Stimulated activated naive CD8-positive, alpha-beta T cell treated with anti-CD3 and anti-CD28 coated beads, Interleukin-15, Interleukin-2, amounts not matched to agents 100 ng/mL and 50 ng/mL, for 24 hours (primary cell): ENCODE data around the gene ATP6V0A4.
"Not testable (repeated sequence)": the region's sequence is repeated elsewhere in the genome, so short reads cannot be mapped to it uniquely, and the experiment has no call there.

Experiments used
- H3K27ac Mint-ChIP-seq: one replicate; pipeline ENCODE4 v1.8.0; 2021; ENCODE audit warnings: mild to moderate bottlenecking, mixed read lengths
- H3K27me3 Mint-ChIP-seq: one replicate; pipeline ENCODE4 v1.8.0; 2021; ENCODE audit warnings: mixed read lengths
- H3K36me3 Mint-ChIP-seq: one replicate; pipeline ENCODE4 v1.8.0; 2021; ENCODE audit warnings: low read depth, mixed read lengths
- H3K4me1 Mint-ChIP-seq: one replicate; pipeline ENCODE4 v1.8.0; 2021; ENCODE audit warnings: low read depth, mixed read lengths
- H3K4me3 Mint-ChIP-seq: one replicate; pipeline ENCODE4 v1.8.0; 2021; ENCODE audit warnings: mild to moderate bottlenecking, mixed read lengths
- H3K9me3 Mint-ChIP-seq: one replicate; pipeline ENCODE4 v1.8.0; 2021; ENCODE audit warnings: mixed read lengths

The ATP6V0A4 gene

DNA sequence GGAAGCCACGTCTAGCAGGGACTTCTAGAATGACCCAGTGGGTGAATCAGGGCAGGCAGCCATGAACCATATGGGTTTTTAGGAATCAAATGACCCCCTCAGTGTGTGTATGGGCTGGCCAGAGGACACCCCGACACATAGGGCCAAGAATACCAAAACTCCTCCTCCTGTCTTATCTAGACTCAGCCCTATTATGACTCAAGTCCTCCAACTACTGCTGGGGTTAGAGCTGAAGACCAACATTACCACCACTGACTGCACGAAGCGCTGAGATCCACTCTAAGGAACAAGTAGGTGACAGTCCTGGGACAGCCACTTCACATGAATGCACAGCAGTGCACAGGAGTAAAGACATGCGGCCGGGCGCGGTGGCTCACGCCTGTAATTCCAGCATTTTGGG, 85.3 kb downstream of the ATP6V0A4 start:
- H3K4me3 Mint-ChIP-seq: no peak overlapping the region

DNA sequence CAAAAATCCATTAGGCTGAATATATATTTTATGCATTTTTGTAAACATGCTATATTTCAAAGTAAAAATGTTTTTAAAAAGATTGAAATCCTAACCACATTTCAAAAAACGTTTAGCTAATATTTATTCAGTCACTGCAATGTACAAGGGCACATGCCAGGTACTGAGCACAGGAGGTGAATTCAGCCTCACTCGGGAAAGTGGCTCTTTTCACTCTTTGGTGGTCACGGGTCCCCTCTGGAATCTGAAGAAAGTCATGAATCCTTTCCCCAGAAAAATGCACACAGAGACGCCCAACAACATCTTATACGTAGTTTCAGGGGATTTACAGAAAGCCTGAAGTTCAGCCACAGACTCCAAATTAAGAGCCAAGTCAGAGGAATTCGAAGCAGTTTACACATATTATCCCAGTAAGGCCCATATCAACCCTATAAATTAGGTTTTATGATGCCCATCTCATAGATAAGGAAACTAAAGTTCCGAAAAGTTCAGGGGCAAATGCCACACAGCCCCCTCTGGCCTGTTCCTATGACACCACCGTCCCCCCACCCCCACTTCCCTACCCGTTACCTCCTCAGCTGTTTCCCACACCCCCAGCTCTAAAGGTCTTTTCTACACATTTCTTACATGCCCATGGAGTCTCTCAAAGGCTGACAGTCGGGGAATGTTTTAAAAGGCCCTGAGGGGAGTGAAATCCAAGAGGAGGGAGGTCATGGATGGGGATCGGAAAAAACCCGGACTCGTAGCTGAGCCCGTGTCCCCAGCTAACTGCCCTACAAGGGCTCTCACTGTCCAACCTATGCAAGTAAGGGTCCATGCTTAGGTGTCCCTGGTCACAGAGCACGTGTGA, 87.2 kb downstream of the ATP6V0A4 start:
- no peaks in the 10 kb centered on the region for H3K9me3 Mint-ChIP-seq
- no peaks in the 10 kb centered on the region for H3K27me3 Mint-ChIP-seq
- no peaks in the 10 kb centered on the region for H3K4me1 Mint-ChIP-seq
- no peak overlapping the region for H3K4me3 Mint-ChIP-seq
- no peak overlapping the region for H3K27ac Mint-ChIP-seq
- H3K36me3 Mint-ChIP-seq: no peaks in the 10 kb centered on the region

More for the DNA sequence above, 85.3 kb downstream of the ATP6V0A4 start:
- Mint-ChIP-seq H3K4me1 (peaks cover 1% of the 10 kb centered on the region), H3K27ac (no peak overlapping the region), H3K36me3 (no peaks in the 10 kb centered on the region), H3K9me3 (no peaks in the 10 kb centered on the region), H3K27me3 (no peaks in the 10 kb centered on the region)

DNA sequence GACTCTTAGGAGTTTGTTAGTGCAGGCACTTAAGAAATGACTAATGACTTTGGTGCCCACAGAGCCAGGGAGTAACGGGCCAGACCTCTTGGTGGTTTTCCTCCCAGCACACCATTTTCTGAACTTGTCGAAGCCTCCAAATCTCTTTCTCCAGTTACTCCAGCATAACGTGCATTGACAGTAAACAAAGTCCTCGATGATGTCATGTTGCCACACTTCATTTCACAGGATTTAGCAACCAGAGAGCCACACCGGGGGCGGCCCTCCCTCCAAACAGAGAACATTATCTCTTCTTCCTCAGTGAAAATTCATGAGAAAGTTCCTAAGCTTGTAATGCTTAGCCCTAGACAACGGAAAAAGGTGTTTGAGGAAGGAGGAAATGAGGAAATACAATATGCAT, 92.8 kb downstream of the ATP6V0A4 start:
- H3K9me3 Mint-ChIP-seq: no peaks in the 10 kb centered on the region
- no peaks in the 10 kb centered on the region for H3K36me3 Mint-ChIP-seq
- H3K27me3 Mint-ChIP-seq: no peaks in the 10 kb centered on the region
- no peaks in the 10 kb centered on the region for H3K4me1 Mint-ChIP-seq
- no peak overlapping the region for H3K27ac Mint-ChIP-seq
- no peak overlapping the region for H3K4me3 Mint-ChIP-seq

DNA sequence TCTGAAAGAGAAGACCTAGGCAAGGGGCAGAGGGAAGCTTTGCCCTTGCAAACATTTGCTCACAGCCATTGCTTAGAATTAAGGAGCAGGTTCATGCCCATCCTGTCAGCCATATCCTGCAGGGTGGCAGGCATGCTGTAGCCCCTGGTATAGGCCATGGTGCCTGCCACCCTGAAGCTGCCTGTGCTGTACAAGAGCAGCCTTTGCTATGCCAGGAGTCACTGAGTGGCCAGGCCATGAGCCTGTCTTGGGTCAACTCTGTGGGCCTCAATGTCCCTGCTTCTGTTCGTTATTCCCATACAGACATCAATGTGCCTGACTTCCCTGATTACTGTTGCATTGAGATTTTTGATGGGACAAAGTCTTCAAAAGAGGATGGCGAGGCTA, 96.5 kb downstream of the ATP6V0A4 start:
- H3K27me3 Mint-ChIP-seq: no peaks in the 10 kb centered on the region
- H3K4me1 Mint-ChIP-seq: no peaks in the 10 kb centered on the region
- no peak overlapping the region for H3K27ac Mint-ChIP-seq
- H3K36me3 Mint-ChIP-seq: no peaks in the 10 kb centered on the region
- H3K9me3 Mint-ChIP-seq: no peaks in the 10 kb centered on the region
- no peak overlapping the region for H3K4me3 Mint-ChIP-seq

DNA sequence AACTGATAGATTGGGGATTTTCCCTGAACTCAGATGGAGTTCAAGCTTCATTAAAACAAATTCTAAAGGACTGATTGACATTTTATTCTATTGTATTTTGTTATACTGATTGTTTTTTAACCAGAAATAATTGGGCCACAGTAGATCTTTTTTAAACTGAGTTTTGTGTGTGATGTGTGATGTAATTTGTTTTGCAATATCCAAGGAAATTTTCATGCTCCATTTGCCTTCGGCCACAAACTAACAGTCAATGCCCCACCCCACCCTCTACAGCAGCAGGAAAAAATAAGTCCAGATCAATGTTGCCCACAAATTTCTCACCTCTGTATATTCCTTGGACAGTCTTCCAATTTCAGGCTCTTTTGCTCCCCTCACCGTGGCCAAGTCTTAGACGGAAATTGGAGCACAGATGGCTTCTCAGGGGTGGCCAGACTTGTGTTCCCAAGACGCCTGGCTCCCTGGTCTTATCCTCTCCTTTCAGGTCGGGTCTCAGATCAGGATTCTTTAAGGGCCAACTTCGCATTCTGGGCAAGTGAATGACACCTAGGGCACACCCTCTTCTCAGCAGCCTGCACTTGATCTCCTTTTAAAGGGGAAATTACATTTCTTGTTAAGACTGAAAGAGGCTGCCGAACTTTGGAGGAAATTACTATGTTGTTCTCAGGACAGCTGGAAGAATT, 97.0 kb downstream of the ATP6V0A4 start, which contains the start of gene SVOPL:
Gene SVOPL (minus strand): TSS at position 506 of the 680 bp plus-strand sequence. CDS start 22,317 bp downstream, outside the sequence.
- no peaks in the 10 kb centered on the region for H3K4me1 Mint-ChIP-seq
- no peak within 1 kb of the TSS for H3K27ac Mint-ChIP-seq
- H3K9me3 Mint-ChIP-seq: no peaks in the 10 kb centered on the region
- H3K36me3 Mint-ChIP-seq: no peaks in the 10 kb centered on the region
- no peaks in the 10 kb centered on the region for H3K27me3 Mint-ChIP-seq
- H3K4me3 Mint-ChIP-seq: no peak within 1 kb of the TSS

DNA sequence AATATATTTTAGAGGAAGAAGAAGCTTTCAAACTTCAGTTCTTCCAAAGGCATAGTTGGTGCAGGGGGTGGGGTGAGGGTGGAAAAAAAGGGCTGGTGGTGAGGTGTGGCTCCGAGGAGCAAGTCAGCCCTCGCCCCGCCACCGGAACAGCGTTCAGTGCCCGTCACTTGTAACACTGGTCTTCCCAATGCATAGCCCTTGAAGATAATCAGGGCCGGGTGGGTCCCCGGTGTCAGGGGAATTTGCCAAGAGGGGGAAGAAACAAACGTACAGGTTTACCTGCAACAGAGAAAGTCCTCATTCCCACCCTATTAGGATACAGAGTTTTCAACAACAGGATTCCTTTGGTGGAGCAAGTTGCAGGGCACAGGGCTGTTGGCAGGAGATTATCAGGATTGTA, 98.3 kb downstream of the ATP6V0A4 start:
- no peaks in the 10 kb centered on the region for H3K9me3 Mint-ChIP-seq
- no peaks in the 10 kb centered on the region for H3K27me3 Mint-ChIP-seq
- H3K36me3 Mint-ChIP-seq: no peaks in the 10 kb centered on the region
- no peaks in the 10 kb centered on the region for H3K4me1 Mint-ChIP-seq
- no peak overlapping the region for H3K27ac Mint-ChIP-seq
- no peak overlapping the region for H3K4me3 Mint-ChIP-seq

DNA sequence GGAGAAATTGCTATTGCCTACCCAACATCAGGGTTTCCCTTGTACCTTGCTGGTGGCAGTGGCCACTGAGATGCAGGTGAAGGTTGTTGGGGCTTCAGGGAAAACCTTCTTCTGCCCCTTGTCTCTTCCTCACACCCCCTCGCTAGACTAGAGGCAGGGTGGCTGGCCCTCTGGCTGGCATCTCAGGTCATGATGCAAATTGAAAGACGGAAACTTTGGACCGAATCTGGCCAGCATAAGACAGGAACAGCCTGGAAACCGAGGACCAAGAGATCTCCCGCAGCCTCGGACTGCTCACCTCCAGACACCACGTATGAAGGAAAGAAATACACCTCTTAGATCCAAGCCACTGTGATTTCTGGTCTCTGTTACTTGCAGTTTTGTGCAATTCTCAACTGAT, 99.7 kb downstream of the ATP6V0A4 start:
- Mint-ChIP-seq H3K36me3 (no peaks in the 10 kb centered on the region), H3K27ac (no peak overlapping the region), H3K9me3 (no peaks in the 10 kb centered on the region), H3K27me3 (no peaks in the 10 kb centered on the region), H3K4me3 (no peak overlapping the region), H3K4me1 (no peaks in the 10 kb centered on the region)

DNA sequence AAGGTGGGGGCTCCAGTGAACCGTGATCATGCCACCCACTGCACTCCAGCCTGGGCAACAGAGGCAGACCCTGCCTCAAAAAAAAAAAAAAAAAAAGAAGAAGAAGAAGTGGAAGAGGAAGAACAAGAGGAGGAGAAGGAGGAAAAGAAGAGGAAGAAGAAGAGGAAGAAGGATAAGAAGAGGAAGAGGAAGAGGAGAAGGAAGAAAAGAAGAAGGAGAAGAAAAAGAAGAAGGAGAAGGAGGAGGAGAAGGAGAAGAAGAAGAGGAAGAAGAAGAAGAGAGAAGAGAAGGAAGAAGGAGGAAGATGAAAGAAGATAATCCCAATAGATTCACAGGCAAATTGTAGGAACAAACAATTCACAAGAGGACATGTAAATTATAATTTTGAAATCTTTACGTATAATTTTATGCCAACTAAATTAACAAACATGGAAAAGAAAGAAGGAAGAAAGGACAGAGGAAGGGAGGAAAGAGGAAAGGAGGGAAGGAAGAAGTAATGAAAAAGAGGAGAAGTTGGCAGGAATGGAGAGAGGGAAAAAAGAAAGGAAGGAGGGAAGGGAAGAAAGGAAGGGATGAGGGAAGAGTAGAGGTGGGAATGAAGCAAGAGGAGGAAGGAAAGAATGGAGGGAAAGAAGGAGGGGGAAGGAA, 100.3 kb downstream of the ATP6V0A4 start:
- Mint-ChIP-seq H3K36me3 (no peaks in the 10 kb centered on the region), H3K27ac (no peak overlapping the region), H3K4me1 (no peaks in the 10 kb centered on the region), H3K27me3 (no peaks in the 10 kb centered on the region), H3K9me3 (no peaks in the 10 kb centered on the region), H3K4me3 (no peak overlapping the region)

DNA sequence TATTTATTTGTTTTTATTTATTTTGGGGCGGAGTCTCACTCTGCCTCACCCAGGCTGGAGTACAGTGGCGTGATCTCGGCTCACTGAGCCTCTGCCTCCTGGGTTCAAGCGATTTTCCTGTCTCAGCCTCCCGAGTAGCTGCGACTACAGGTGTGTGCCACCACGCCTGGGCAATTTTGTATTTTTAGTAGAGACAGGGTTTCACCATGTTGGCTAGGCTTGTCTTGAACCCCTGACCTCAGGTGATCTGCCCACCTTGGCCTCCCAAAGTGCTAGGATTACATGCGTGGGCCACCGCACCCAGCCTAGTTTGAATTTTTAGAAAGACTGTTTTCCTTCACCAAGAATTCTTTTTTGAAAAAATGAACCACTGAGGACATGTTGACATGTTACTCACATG, 102.2 kb downstream of the ATP6V0A4 start:
- not testable (repeated sequence) for H3K4me1 Mint-ChIP-seq, H3K27ac Mint-ChIP-seq, H3K36me3 Mint-ChIP-seq, H3K9me3 Mint-ChIP-seq, H3K4me3 Mint-ChIP-seq, H3K27me3 Mint-ChIP-seq

DNA sequence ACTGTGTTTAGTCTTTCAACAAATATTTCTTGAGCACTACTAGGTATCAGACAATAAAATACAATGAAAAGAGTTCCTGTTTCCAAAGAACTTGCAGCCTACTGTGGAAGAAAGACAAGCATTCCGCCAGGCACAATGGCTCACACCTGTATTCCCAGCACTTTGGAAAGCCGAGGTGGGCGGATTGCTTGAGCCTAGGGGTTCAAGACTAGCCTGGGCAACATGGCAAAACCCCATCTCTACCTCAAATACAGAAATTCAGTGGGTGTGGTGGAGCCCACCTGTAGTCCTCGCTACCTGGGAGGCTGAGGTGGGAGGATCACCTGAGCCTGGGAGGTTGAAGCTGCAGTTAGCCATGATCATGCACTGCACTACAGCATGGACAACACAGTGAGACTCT, 102.9 kb downstream of the ATP6V0A4 start:
- Mint-ChIP-seq H3K27me3 (no peaks in the 10 kb centered on the region), H3K4me1 (no peaks in the 10 kb centered on the region), H3K4me3 (no peak overlapping the region), H3K36me3 (no peaks in the 10 kb centered on the region), H3K27ac (no peak overlapping the region), H3K9me3 (no peaks in the 10 kb centered on the region)

DNA sequence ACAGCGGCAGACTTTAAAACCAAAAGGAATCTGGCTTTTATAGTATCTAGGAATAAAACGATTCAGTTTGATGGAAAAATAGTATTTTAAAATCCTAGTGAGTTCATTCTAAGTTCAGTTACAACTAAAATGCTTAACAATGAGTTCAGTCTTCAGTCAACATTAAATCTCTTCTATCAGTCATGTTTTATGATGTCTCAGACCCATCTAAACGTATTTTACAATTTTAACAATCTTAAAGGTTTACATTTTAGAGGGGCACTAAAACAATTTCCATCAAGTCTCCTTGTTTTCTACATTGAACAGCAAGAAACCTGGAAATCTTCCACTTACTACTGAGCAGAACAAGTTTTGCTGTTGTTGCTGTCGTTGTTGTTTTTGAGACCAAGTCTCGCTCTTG, 106.8 kb downstream of the ATP6V0A4 start:
- Mint-ChIP-seq H3K36me3 (no peaks in the 10 kb centered on the region), H3K4me1 (no peaks in the 10 kb centered on the region), H3K9me3 (peaks cover 7% of the 10 kb centered on the region), H3K4me3 (no peak overlapping the region), H3K27ac (no peak overlapping the region), H3K27me3 (peaks cover 4% of the 10 kb centered on the region)

DNA sequence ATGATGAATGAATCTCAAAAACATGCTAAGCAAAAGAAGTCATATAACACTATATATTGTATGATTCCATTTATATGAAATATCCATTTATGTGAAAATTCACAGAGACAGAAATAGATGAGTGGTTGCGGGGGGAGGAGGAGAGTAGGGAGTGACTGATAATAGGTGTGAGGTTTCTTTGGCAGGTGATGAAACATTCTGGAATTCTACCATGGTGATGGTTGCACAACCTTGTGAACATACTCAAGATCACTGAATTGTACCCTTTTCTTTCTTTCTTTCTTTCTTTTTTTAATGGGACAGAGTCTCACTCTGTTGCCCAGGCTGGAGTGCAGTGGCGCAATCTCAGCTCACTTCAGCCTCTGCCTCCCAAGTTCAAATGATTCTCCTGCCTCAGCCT, 107.5 kb downstream of the ATP6V0A4 start:
- Mint-ChIP-seq H3K4me3 (no peak overlapping the region), H3K9me3 (peaks cover 7% of the 10 kb centered on the region), H3K27me3 (peaks cover 4% of the 10 kb centered on the region), H3K27ac (no peak overlapping the region), H3K36me3 (no peaks in the 10 kb centered on the region), H3K4me1 (no peaks in the 10 kb centered on the region)

DNA sequence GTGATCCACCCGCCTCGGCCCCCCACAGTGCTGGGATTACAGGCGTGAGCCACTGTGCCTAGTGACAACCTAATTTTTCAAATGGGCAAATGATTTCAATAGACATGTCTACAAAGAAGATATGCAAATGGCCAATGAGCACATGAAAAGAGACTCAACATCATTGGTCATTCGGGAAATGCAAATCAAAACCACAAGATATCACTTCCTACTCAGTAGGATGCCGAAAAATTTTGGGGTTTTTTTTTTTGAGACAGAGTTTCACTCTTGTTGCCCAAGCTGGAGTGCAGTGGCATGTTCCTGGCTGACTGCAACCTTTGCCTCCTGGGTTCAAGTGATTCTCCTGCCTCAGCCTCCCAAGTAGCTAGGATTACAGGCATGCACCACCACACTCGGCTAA, 110.0 kb downstream of the ATP6V0A4 start:
- not testable (repeated sequence) for H3K9me3 Mint-ChIP-seq, H3K27ac Mint-ChIP-seq, H3K4me1 Mint-ChIP-seq, H3K4me3 Mint-ChIP-seq, H3K36me3 Mint-ChIP-seq, H3K27me3 Mint-ChIP-seq

DNA sequence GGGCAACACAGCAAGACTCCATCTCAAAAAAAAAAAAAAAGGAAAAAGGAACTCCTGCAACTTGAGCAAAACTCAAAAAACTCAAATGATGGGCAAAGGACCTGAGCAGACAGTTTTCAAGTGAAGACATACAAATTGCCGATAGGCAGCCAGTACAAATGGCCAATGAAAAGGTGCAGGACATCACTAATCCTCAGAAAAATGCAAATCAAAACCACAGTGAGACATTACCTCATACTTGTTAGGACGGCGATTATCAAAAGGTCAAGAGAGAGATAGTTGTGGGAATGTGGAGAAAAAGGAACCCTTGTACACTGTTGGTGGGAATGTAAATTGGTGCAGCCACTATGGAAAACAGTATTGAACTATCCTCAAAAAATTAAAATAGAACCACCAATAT, 113.7 kb downstream of the ATP6V0A4 start:
- no peak overlapping the region for H3K27ac Mint-ChIP-seq
- peaks cover 4% of the 10 kb centered on the region for H3K27me3 Mint-ChIP-seq
- H3K9me3 Mint-ChIP-seq: peaks cover 7% of the 10 kb centered on the region
- no peak overlapping the region for H3K4me3 Mint-ChIP-seq
- H3K4me1 Mint-ChIP-seq: no peaks in the 10 kb centered on the region
- H3K36me3 Mint-ChIP-seq: no peaks in the 10 kb centered on the region

DNA sequence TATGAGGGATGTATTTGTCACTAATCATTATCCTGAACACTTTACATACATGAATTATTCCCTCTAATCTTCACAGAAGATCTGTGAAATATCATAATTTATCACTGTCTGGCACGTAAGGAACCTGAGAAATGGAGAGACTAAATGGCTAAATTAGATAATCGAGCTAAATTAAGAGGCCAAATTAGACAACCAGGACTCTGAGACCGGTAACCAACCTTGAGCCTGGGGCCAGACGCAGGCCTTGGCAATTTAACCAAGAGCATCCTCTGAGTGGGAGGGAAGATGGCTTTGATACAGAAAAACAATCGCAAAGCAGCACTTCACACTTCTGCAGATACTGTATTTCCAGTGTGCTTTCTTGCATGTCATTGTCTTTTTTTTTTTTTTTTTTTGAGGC, 118.2 kb downstream of the ATP6V0A4 start:
- Mint-ChIP-seq H3K4me1 (no peaks in the 10 kb centered on the region), H3K27ac (no peak overlapping the region), H3K36me3 (no peaks in the 10 kb centered on the region), H3K27me3 (no peaks in the 10 kb centered on the region), H3K9me3 (no peaks in the 10 kb centered on the region), H3K4me3 (no peak overlapping the region)
